H9 (cell line): ENCODE results near the gene MAD1L1. TPM values are rescaled to one million over a fixed set of nuclear protein-coding genes. Genes with fewer than 3 reads are reported as not detected.
A peak's percentile ranks its signal among the peaks of the same experiment; 100 is the strongest.

Source experiments
- DNase-seq: peaks from one replicate; pipeline ENCODE4 v3.0.0-alpha.2; 2017
- H2AFZ ChIP-seq: one replicate; pipeline ENCODE4 v1.6.1; 2013; ENCODE audit warnings: mild to moderate bottlenecking, low read length, control low read depth, moderate library complexity
- H2AK5ac ChIP-seq: 2 replicates; pipeline ENCODE4 v1.6.1; 2013; ENCODE audit warnings: low read length, control low read depth, mixed read lengths; ENCODE audit not compliant: insufficient read length
- H2BK120ac ChIP-seq: one replicate; pipeline ENCODE4 v1.6.1; 2013; ENCODE audit warnings: low read depth, mild to moderate bottlenecking, low read length, control low read depth, inconsistent platforms; ENCODE audit not compliant: poor library complexity, severe bottlenecking
- H2BK12ac ChIP-seq: 2 replicates; pipeline ENCODE4 v1.6.1; 2013; ENCODE audit warnings: low read length, control low read depth, mixed read lengths, low read depth; ENCODE audit not compliant: insufficient read length
- H2BK15ac ChIP-seq: 2 replicates; pipeline ENCODE4 v1.6.1; 2013; ENCODE audit warnings: low read depth, low read length, control low read depth
- H2BK20ac ChIP-seq: one replicate; pipeline ENCODE4 v1.6.1; 2013; ENCODE audit warnings: low read depth, mild to moderate bottlenecking, low read length, control low read depth, inconsistent platforms; ENCODE audit not compliant: poor library complexity, severe bottlenecking
- H2BK5ac ChIP-seq: 2 replicates; pipeline ENCODE4 v1.6.1; 2013; ENCODE audit warnings: low read length, control low read depth, mixed read lengths; ENCODE audit not compliant: insufficient read length
- H3K14ac ChIP-seq: 2 replicates; pipeline ENCODE4 v1.6.1; 2013; ENCODE audit warnings: low read length, control low read depth; ENCODE audit not compliant: insufficient read depth
- H3K18ac ChIP-seq: 2 replicates; pipeline ENCODE4 v1.6.1; 2013; ENCODE audit warnings: low read depth, mild to moderate bottlenecking, mixed read lengths, low read length, control low read depth; ENCODE audit not compliant: insufficient read length
- H3K23ac ChIP-seq: 2 replicates; pipeline ENCODE4 v1.6.1; 2013; ENCODE audit warnings: low read length, control low read depth, mixed read lengths, low read depth; ENCODE audit not compliant: insufficient read length
- H3K23me2 ChIP-seq: 2 replicates; pipeline ENCODE4 v1.6.1; 2013; ENCODE audit warnings: low read depth, mild to moderate bottlenecking, mixed read lengths, low read length, control low read depth; ENCODE audit not compliant: insufficient read length, poor library complexity, severe bottlenecking
- H3K27ac ChIP-seq: 2 replicates; pipeline ENCODE4 v1.5.1; 2013; ENCODE audit warnings: low read length, control low read depth, mixed read lengths, low read depth; ENCODE audit not compliant: insufficient read length
- H3K27me3 ChIP-seq: 2 replicates; pipeline ENCODE4 v1.6.1; 2013; ENCODE audit warnings: low read length, control low read depth, inconsistent platforms; ENCODE audit not compliant: insufficient read depth
- H3K4ac ChIP-seq: 2 replicates; pipeline ENCODE4 v1.6.1; 2013; ENCODE audit warnings: low read depth, mild to moderate bottlenecking, control low read depth, inconsistent platforms, low read length, moderate library complexity
- H3K4me1 ChIP-seq: 2 replicates; pipeline ENCODE4 v1.6.1; 2013; ENCODE audit warnings: low read length, control low read depth, inconsistent platforms; ENCODE audit not compliant: insufficient read depth
- H3K4me2 ChIP-seq: 2 replicates; pipeline ENCODE4 v1.6.1; 2013; ENCODE audit warnings: low read length, control low read depth, mixed read lengths; ENCODE audit not compliant: insufficient read length, insufficient read depth
- H3K56ac ChIP-seq: 2 replicates; pipeline ENCODE4 v1.6.1; 2013; ENCODE audit warnings: low read depth, mild to moderate bottlenecking, mixed read lengths, low read length, control low read depth; ENCODE audit not compliant: insufficient read length
- H3K79me1 ChIP-seq: 2 replicates; pipeline ENCODE4 v1.6.1; 2013; ENCODE audit warnings: low read depth, mild to moderate bottlenecking, moderate library complexity, low read length, control low read depth, inconsistent platforms; ENCODE audit not compliant: insufficient read depth, poor library complexity, severe bottlenecking
- H3K79me2 ChIP-seq: 2 replicates; pipeline ENCODE4 v1.6.1; 2013; ENCODE audit warnings: low read length, control low read depth, inconsistent platforms; ENCODE audit not compliant: insufficient read depth
- H3K9ac ChIP-seq: 2 replicates; pipeline ENCODE4 v1.6.1; 2013; ENCODE audit warnings: low read length, control low read depth, mixed read lengths; ENCODE audit not compliant: insufficient read length; ENCODE audit errors: extremely low read depth
- H3K9me3 ChIP-seq: one replicate; pipeline ENCODE4 v1.6.1; 2013; ENCODE audit warnings: low read depth, low read length, inconsistent platforms; ENCODE audit not compliant: control insufficient read depth
- H3T11ph ChIP-seq: one replicate; pipeline ENCODE4 v1.6.1; 2013; ENCODE audit warnings: mild to moderate bottlenecking, low read length, control low read depth, inconsistent platforms
- H4K20me1 ChIP-seq: one replicate; pipeline ENCODE4 v1.6.1; 2013; ENCODE audit not compliant: control insufficient read depth, insufficient read length, insufficient read depth
- H4K5ac ChIP-seq: 2 replicates; pipeline ENCODE4 v1.6.1; 2013; ENCODE audit warnings: low read depth, mild to moderate bottlenecking, mixed read lengths, low read length, control low read depth; ENCODE audit not compliant: insufficient read length
- H4K8ac ChIP-seq: replicated peaks from 2 replicates; pipeline ENCODE4 v1.6.1; 2013; ENCODE audit warnings: low read length, control low read depth, mixed read lengths, low read depth; ENCODE audit not compliant: insufficient read length
- H4K91ac ChIP-seq: 2 replicates; pipeline ENCODE4 v1.6.1; 2013; ENCODE audit warnings: low read depth, mild to moderate bottlenecking, moderate library complexity, mixed read lengths, low read length, control low read depth; ENCODE audit not compliant: insufficient read length
- H3K27ac Mint-ChIP-seq, 3 experiments: 2 replicates in 2 of 3; 3 replicates in 1 of 3; pipeline ENCODE4 v1.8.0; 2020 to 2021; ENCODE audit warnings: mixed read lengths in 3 of 3, mild to moderate bottlenecking in 1 of 3, moderate library complexity in 1 of 3
- H3K27me3 Mint-ChIP-seq: 2 replicates; pipeline ENCODE4 v1.8.0; 2021; ENCODE audit warnings: low read depth, mild to moderate bottlenecking, moderate library complexity, mixed read lengths
- H3K36me3 Mint-ChIP-seq, 3 experiments: 2 replicates in 2 of 3; 3 replicates in 1 of 3; pipeline ENCODE4 v1.8.0; 2020 to 2021; ENCODE audit warnings: low read depth in 3 of 3, mixed read lengths in 3 of 3; ENCODE audit not compliant: insufficient read depth in 1 of 3
- H3K4me1 Mint-ChIP-seq, 2 experiments: 2 replicates each; pipeline ENCODE4 v1.8.0; 2020; ENCODE audit warnings: mixed read lengths in 2 of 2
- H3K4me3 Mint-ChIP-seq, 2 experiments: 2 replicates in 1 of 2; 3 replicates in 1 of 2; pipeline ENCODE4 v1.8.0; 2020 to 2021; ENCODE audit warnings: mild to moderate bottlenecking in 2 of 2, mixed read lengths in 2 of 2, moderate library complexity in 1 of 2
- H3K9me3 Mint-ChIP-seq, 2 experiments: 2 replicates in 1 of 2; 3 replicates in 1 of 2; pipeline ENCODE4 v1.8.0; 2020; ENCODE audit warnings: mild to moderate bottlenecking in 2 of 2, mixed read lengths in 2 of 2, moderate library complexity in 1 of 2
- CTCF ChIP-seq: fragments of 200-600 bp; sonication (generic); conservative IDR thresholded peaks from 3 replicates; pipeline ENCODE4 v1.8.0; 2021; ENCODE audit warnings: antibody characterized with exemption, mild to moderate bottlenecking
- WGBS: extraction: QIAGEN DNeasy Blood & Tissue Kit; methylation state at CpG from one replicate; pipeline ENCODE4 v1.1.7; 2013; ENCODE audit warnings: missing lambda C conversion rate, low lambda C conversion rate, mixed read lengths; ENCODE audit not compliant: insufficient read length; ENCODE audit errors: extremely low coverage; 5-methylcytosine and 5-hydroxymethylcytosine counted together
- total RNA-seq: library from RNA; stranded (reverse); gene quantifications from 2 replicates; pipeline ENCODE4 v1.2.1, GENCODE V29; 2021

MAD1L1 gene
- total RNA-seq, 1 experiment from 2014 or later, result 39.0 TPM

- peaks cover 4% of the 10 kb centered on the region for H3K23me2 ChIP-seq
- Mint-ChIP-seq H3K9me3 (0 out of 5 replicates have a peak, but pooled peaks cover 0 to 4% of the 10 kb centered on the region in 2 experiments), H3K4me1 (peaks cover 0 to 6% of the 10 kb centered on the region in 2 experiments; a peak in 1 of 4 replicates), H3K4me3 (no peak overlapping the region), H3K27ac (peak overlapping the region in 2 of 3 experiments; percentile 29 to 84; a peak in 3 of 7 replicates), H3K27me3 (no peaks in the 10 kb centered on the region; the same call in 1 of the 2 replicates), H3K36me3 (peaks cover 7 to 12% (median 9%) of the 10 kb centered on the region in 3 experiments; a peak in 4 of 7 replicates)
- no peak overlapping the region for H4K5ac ChIP-seq
- no peak overlapping the region for H3K56ac ChIP-seq
- no peak overlapping the region for H3K4me2 ChIP-seq
- no peak overlapping the region for H3K14ac ChIP-seq
- TF ChIP-seq CTCF, result no peak
- H3K9me3 ChIP-seq, result no peaks in the 10 kb centered on the region
- no peak overlapping the region for H3K18ac ChIP-seq
- H3K27me3 ChIP-seq, result no peaks in the 10 kb centered on the region
- no peak overlapping the region for H3K4ac ChIP-seq
- no peak overlapping the region for H3K23ac ChIP-seq
- H4K91ac ChIP-seq, result no peak overlapping the region
- H4K8ac ChIP-seq, result no peak overlapping the region
- H3K9ac ChIP-seq, result no peak overlapping the region
- no peaks in the 10 kb centered on the region for H3K4me1 ChIP-seq
- H2BK12ac ChIP-seq, result no peak overlapping the region
- H2AK5ac ChIP-seq, result no peak overlapping the region
- no peak overlapping the region for H3K27ac ChIP-seq
- no peaks in the 10 kb centered on the region for H3K79me1 ChIP-seq
- no peak for DNase-seq
- no peaks in the 10 kb centered on the region for H3K79me2 ChIP-seq
- no peak overlapping the region for H3T11ph ChIP-seq
- no peak overlapping the region for H2BK15ac ChIP-seq
- no peak overlapping the region for H2BK120ac ChIP-seq
- H4K20me1 ChIP-seq, result no peaks in the 10 kb centered on the region
- H2AFZ ChIP-seq, result no peak overlapping the region
- WGBS, result no CpG with 5 or more reads among the region's 8 CpGs
- no peak overlapping the region for H2BK20ac ChIP-seq
- no peak overlapping the region for H2BK5ac ChIP-seq
Measured at GRCh38 chr7:2012981-2013380, 219.8 kb downstream of the MAD1L1 start.
